Measurements from ENCODE around the gene SMS.

SMS gene

DNA sequence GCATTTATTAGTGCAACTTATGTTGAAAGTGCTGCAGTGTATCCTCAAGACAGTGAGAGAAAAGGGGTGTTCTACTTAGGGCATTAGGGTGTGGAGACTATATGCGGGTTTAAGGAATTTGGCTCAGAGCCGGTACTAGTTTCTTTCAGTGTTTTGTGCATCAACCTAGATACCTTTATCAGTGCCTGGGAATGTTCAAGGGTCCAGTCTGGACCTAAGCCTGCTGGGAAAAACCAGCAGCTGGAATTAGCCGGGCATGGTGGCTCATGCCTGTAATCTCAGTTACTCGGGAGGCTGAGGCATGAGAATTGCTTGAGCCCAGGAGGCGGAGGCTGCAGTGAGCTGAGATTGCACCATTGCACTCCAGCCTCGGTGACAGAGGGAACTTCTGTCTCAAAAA is 99.0 kb downstream of the SMS start:
- DNase-seq (ENCODE audit: low spot score), result no peak

GRCh38 chrX:22040184-22040583 is 99.7 kb downstream of the SMS start:
- no peak for DNase-seq (ENCODE audit: low spot score)

GRCh38 chrX:22041907-22042530 is 101.5 kb downstream of the SMS start:
- no peak for DNase-seq (ENCODE audit: low spot score)

DNA sequence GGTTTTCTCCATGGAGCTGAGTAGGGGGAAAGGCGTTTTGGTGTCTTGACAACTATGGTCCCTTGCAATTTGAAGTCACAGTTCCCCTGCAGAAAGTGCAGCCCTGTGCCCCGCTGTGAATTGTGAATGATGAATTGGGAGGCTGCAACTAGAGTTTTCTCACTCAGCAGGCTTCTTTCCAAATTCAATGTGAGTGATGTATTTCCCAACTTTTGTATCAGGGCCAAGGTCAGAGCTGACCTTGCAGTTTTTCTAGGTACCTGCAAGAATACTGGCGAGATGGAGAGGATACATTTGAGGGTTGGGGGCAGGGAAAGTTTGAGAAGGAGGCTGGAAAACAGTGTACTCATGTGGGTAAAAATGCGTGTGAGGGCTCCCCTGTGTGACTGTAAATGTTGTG is 103.4 kb downstream of the SMS start:
- no peak for DNase-seq (ENCODE audit: low spot score)

Measured in HuH-7.5 (cell line).